DND-41 (cell line): ENCODE results near the gene FAM3D.

ENCODE experiments used
- ATAC-seq: fragments of 200-7000 bp; cut with Tn5 transposase; 3 replicates; pipeline ENCODE4 v1.9.1; 2021; ENCODE audit warnings: low read depth; ENCODE audit not compliant: insufficient read depth
- DNase-seq: peaks from one replicate; pipeline ENCODE4 v3.0.0-alpha.2; 2020
- H2AFZ ChIP-seq: 2 replicates; pipeline ENCODE4 v1.6.0; 2012; ENCODE audit warnings: low read depth, low read length
- H3K27ac ChIP-seq: 2 replicates; pipeline ENCODE4 v1.5.1; 2012; ENCODE audit warnings: low read length, inconsistent platforms
- H3K27me3 ChIP-seq: fragments of 200-600 bp; sonication (generic); 2 replicates; pipeline ENCODE4 v1.6.0; 2012; ENCODE audit warnings: low read length, mild to moderate bottlenecking, inconsistent platforms; ENCODE audit not compliant: insufficient read depth, poor library complexity
- H3K36me3 ChIP-seq: 2 replicates; pipeline ENCODE4 v1.5.1; 2012; ENCODE audit warnings: low read length, inconsistent platforms; ENCODE audit not compliant: insufficient read depth
- H3K4me1 ChIP-seq: 2 replicates; pipeline ENCODE4 v1.5.1; 2012; ENCODE audit warnings: mild to moderate bottlenecking, low read length; ENCODE audit not compliant: insufficient read depth
- H3K4me2 ChIP-seq: 2 replicates; pipeline ENCODE4 v1.6.0; 2012; ENCODE audit warnings: mild to moderate bottlenecking, moderate library complexity, low read length, inconsistent platforms; ENCODE audit not compliant: insufficient read depth
- H3K4me3 ChIP-seq, 2 experiments: fragments of 200-600 bp in 1 of 2; shearing (Covaris generic) in 1 of 2; 2 replicates each; pipeline ENCODE4 v1.5.1; 2012 to 2016; ENCODE audit warnings: inconsistent platforms in 2 of 2, low read length in 2 of 2, mild to moderate bottlenecking in 2 of 2, low read depth in 1 of 2, moderate library complexity in 1 of 2
- H3K79me2 ChIP-seq: 2 replicates; pipeline ENCODE4 v1.6.0; 2012; ENCODE audit warnings: low read length, inconsistent platforms; ENCODE audit not compliant: insufficient read depth
- H3K9ac ChIP-seq: 2 replicates; pipeline ENCODE4 v1.6.0; 2012; ENCODE audit warnings: low read depth, mild to moderate bottlenecking, inconsistent platforms, low read length, moderate library complexity
- H3K9me3 ChIP-seq: 2 replicates; pipeline ENCODE4 v1.5.1; 2012; ENCODE audit warnings: low read length, moderate library complexity, mild to moderate bottlenecking, inconsistent platforms; ENCODE audit not compliant: insufficient read depth, severe bottlenecking
- H4K20me1 ChIP-seq: 2 replicates; pipeline ENCODE4 v1.6.0; 2012; ENCODE audit warnings: low read length; ENCODE audit not compliant: insufficient read depth
- EZH2 ChIP-seq: IDR thresholded peaks from 3 replicates; pipeline ENCODE4 v1.6.1; 2012; ENCODE audit warnings: borderline replicate concordance, low read depth, mild to moderate bottlenecking, moderate library complexity, low read length, inconsistent platforms; ENCODE audit not compliant: severe bottlenecking
- TF ChIP-seq, protein P1 (sequence below): IDR thresholded peaks from 2 replicates; pipeline ENCODE4 v1.5.1; 2012; ENCODE audit warnings: borderline replicate concordance, low read length, moderate library complexity, mild to moderate bottlenecking; ENCODE audit not compliant: poor library complexity, severe bottlenecking; ENCODE audit errors: extremely low read depth

The FAM3D gene

DNA sequence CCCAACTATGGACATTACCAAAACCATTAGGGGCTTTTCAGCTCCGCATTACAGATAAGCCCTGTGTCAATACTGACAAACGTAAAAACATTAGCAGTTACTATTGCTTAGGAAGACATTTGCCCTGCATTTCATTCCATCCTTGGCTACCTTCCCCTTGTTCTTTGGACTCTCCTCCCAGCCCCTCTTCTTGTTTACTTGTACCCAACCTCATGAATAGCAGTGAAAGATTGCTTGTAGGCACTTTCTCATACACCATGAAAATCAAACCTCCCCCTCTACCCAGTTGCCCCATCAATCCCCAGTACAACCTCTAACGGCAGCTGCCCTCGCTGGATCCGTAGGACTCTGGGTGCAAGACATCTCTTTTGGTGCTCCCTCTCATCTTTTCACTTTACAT, 72.5 kb downstream of the FAM3D start:
- ATAC-seq (no peak), DNase-seq (no peak)
- Histone ChIP-seq H3K36me3 (no peaks in the 10 kb centered on the region), H3K27ac (no peak overlapping the region), H3K4me1 (no peaks in the 10 kb centered on the region), H2AFZ (no peak overlapping the region), H4K20me1 (no peaks in the 10 kb centered on the region), H3K27me3 (no peaks in the 10 kb centered on the region), H3K4me2 (no peak overlapping the region), H3K9me3 (no peaks in the 10 kb centered on the region), H3K9ac (no peak overlapping the region), H3K4me3 (no peak overlapping the region), H3K79me2 (no peaks in the 10 kb centered on the region)
- TF ChIP-seq, protein P1, sequence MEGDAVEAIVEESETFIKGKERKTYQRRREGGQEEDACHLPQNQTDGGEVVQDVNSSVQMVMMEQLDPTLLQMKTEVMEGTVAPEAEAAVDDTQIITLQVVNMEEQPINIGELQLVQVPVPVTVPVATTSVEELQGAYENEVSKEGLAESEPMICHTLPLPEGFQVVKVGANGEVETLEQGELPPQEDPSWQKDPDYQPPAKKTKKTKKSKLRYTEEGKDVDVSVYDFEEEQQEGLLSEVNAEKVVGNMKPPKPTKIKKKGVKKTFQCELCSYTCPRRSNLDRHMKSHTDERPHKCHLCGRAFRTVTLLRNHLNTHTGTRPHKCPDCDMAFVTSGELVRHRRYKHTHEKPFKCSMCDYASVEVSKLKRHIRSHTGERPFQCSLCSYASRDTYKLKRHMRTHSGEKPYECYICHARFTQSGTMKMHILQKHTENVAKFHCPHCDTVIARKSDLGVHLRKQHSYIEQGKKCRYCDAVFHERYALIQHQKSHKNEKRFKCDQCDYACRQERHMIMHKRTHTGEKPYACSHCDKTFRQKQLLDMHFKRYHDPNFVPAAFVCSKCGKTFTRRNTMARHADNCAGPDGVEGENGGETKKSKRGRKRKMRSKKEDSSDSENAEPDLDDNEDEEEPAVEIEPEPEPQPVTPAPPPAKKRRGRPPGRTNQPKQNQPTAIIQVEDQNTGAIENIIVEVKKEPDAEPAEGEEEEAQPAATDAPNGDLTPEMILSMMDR = no peak
- no peak for TF ChIP-seq EZH2

DNA sequence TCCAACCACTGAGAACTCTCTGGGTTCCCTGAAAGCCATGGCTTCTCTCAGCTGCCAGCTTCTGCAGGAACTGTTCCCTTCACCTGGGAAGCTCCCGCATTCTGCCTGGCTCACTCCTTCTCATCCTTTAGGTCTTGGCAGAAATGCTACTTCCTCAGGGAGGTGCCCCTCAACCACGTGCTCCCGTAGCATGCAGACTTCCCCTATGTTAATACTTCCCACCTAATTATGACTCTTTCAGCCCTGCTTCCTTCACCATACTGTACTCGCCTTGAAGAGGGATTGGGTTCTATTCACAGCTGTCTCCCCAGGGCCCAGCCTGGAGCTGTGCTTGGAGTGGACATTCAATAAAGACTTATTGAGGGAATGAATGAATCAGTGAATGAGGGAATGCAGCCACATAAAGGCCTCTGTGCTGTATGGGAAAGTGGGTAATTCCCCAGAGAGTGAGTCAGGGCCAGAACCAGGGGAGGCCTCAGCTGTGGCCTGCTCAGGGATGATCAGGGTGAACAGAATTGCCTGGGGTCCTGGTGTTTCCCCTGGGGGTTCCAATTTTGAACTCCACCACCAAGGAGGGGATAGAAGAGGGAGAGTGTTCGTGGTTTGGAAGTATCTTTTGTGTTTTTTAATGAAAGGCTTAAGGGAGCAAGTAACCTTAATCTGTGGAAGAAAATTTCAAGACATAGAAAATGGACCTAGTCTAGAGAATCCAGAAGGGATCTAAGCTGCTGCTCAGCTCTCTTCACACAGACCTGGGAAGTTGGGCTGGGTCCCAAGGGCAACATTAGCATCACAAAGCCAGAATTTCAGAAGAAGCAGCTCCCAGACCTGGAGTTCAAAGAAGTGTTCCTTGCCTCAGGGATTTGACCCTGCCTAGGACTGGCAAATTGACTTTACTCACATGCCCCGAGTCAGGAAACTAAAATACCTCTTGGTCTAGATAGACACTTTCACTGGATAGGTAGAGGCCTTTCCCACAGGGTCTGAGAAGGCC, 74.8 kb downstream of the FAM3D start:
- Histone ChIP-seq H3K27me3 (no peaks in the 10 kb centered on the region), H4K20me1 (0 out of 2 replicates have a peak, but pooled peaks cover 3% of the 10 kb centered on the region), H3K9ac (no peak overlapping the region), H3K4me3 (no peak overlapping the region), H3K9me3 (no peaks in the 10 kb centered on the region), H3K36me3 (no peaks in the 10 kb centered on the region), H3K79me2 (no peaks in the 10 kb centered on the region), H3K27ac (no peak overlapping the region), H3K4me2 (no peak overlapping the region), H3K4me1 (no peaks in the 10 kb centered on the region), H2AFZ (no peak overlapping the region)
- TF ChIP-seq EZH2 = no peak
- TF ChIP-seq, protein P1 = no peak
- no peak for ATAC-seq
- no peak for DNase-seq

DNA sequence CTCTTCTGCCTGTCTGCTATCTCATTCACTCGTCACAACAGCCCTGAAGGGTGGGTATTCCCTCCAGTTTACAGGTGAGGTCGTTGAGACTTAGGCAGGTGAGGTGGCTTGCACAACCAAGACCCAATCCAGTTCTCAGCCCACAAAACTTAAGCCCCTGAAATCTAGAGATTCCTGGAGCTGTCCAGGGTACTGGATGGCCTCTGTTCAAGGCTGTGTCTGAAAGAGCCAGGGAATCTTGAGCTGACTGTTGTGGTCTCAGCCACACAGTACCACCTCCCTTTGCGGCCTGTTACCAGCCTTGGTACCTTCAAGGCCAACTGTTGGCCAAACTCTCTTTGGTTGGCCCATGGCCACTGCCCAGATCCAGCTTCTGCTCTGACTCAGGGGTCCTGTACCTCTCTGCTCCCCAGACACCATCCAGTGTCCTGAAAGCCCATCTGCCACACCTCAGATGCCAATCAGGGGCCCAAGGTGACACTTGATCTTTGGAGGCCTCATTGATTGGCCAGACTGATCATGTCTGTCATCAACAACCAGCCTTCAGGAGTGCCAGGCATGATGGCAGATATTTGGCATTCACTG, 78.5 kb downstream of the FAM3D start:
- no peaks in the 10 kb centered on the region for H3K4me1 ChIP-seq
- ATAC-seq (peak; percentile 80), DNase-seq (peak; percentile 51)
- H3K4me3 ChIP-seq = no peak overlapping the region
- TF ChIP-seq EZH2 = no peak
- TF ChIP-seq, protein P1 = no peak
- no peaks in the 10 kb centered on the region for H3K27me3 ChIP-seq
- no peak overlapping the region for H3K4me2 ChIP-seq
- H3K9ac ChIP-seq = no peak overlapping the region
- H4K20me1 ChIP-seq = 0 out of 2 replicates have a peak, but pooled peaks cover 3% of the 10 kb centered on the region
- no peak overlapping the region for H2AFZ ChIP-seq
- H3K36me3 ChIP-seq = no peaks in the 10 kb centered on the region
- no peak overlapping the region for H3K27ac ChIP-seq
- H3K9me3 ChIP-seq = no peaks in the 10 kb centered on the region
- no peaks in the 10 kb centered on the region for H3K79me2 ChIP-seq
